Natural killer cell (primary cell): ENCODE results near the gene HLA-DRA. TPM values are rescaled to one million over a fixed set of nuclear protein-coding genes. Genes with fewer than 3 reads are reported as not detected.
A peak's percentile ranks its signal among the peaks of the same experiment; 100 is the strongest.

Experiments
- ATAC-seq, 3 donors: fragments of 150-1000 bp in 2 of 3; fragments of 200-7000 bp in 1 of 3; cut with Tn5 transposase; 1 replicate in 1 of 3; 2 replicates in 2 of 3; pipeline ENCODE4 v1.10.0; 2021; ENCODE audit warnings: mild to moderate bottlenecking in 2 of 3, moderate library complexity in 2 of 3
- DNase-seq, 2 donors: peaks; one replicate each; pipeline versions ENCODE4 v3.0.0 to v3.0.0-alpha.2; 2013 to 2021; ENCODE audit warnings: mixed read lengths in 1 of 2
- H3K27ac ChIP-seq: one replicate; pipeline ENCODE4 v1.5.1; 2013; ENCODE audit warnings: mild to moderate bottlenecking, low read length
- H3K27me3 ChIP-seq: one replicate; pipeline ENCODE4 v1.6.1; 2013; ENCODE audit warnings: low read length; ENCODE audit not compliant: control insufficient read depth, insufficient read depth
- H3K36me3 ChIP-seq: one replicate; pipeline ENCODE4 v1.6.1; 2013; ENCODE audit warnings: low read length; ENCODE audit not compliant: control insufficient read depth, insufficient read depth
- H3K4me1 ChIP-seq: one replicate; pipeline ENCODE4 v1.6.1; 2013; ENCODE audit warnings: low read length; ENCODE audit not compliant: control insufficient read depth, insufficient read depth
- H3K4me3 ChIP-seq: one replicate; pipeline ENCODE4 v1.5.1; 2013; ENCODE audit warnings: low read length
- H3K9me3 ChIP-seq: one replicate; pipeline ENCODE4 v1.6.1; 2013; ENCODE audit warnings: low read length; ENCODE audit not compliant: control insufficient read depth, insufficient read depth
- H3K27ac Mint-ChIP-seq, 2 donors: one replicate each; pipeline ENCODE4 v1.8.0; 2022; ENCODE audit warnings: mild to moderate bottlenecking in 2 of 2, mixed read lengths in 2 of 2, moderate library complexity in 1 of 2
- H3K27me3 Mint-ChIP-seq, 2 donors: one replicate each; pipeline ENCODE4 v1.8.0; 2022; ENCODE audit warnings: low read depth in 2 of 2, mixed read lengths in 2 of 2
- H3K36me3 Mint-ChIP-seq: one replicate; pipeline ENCODE4 v1.8.0; 2022; ENCODE audit warnings: mixed read lengths
- H3K4me1 Mint-ChIP-seq, 2 donors: one replicate each; pipeline ENCODE4 v1.8.0; 2022; ENCODE audit warnings: mixed read lengths in 2 of 2
- H3K4me3 Mint-ChIP-seq: one replicate; pipeline ENCODE4 v1.8.0; 2022; ENCODE audit warnings: mild to moderate bottlenecking, moderate library complexity, mixed read lengths
- H3K9me3 Mint-ChIP-seq, 2 donors: one replicate each; pipeline ENCODE4 v1.8.0; 2022; ENCODE audit warnings: mixed read lengths in 2 of 2
- CTCF ChIP-seq: fragments of 200-600 bp; IDR thresholded peaks from one replicate; pipeline ENCODE4 v1.8.0; 2022; ENCODE audit warnings: antibody characterized with exemption
- WGBS: methylation state at CpG from one replicate; pipeline ENCODE4 v1.1.7; 2013; ENCODE audit warnings: missing lambda C conversion rate; ENCODE audit not compliant: insufficient coverage; 5-methylcytosine and 5-hydroxymethylcytosine counted together
- intact Hi-C: fragments of 100-400 bp; cut with micrococcal nuclease; formaldehyde crosslinking; loops from one replicate; pipeline ENCODE4 v1.14.2; 2022
- total RNA-seq, 4 donors: library from RNA; stranded (reverse); fragments of 120-200 nt in 1 of 4; gene quantifications; one replicate each; pipeline versions ENCODE4 v1.2.3 to v1.2.4, GENCODE V29; 2013 to 2022

Gene HLA-DRA
- total RNA-seq, result 100 to 1,000 TPM in 2 of 3 donors, 10 to 100 TPM in 1; 49.9 to 160 (median 123) TPM
- 1,915 TPM for total RNA-seq (2013)

GRCh38 chr6:32439602-32440214, at the start of gene HLA-DRA:
TSS of gene HLA-DRA (plus strand) at chr6:32439887. CDS start at chr6:32439951, 64 bp downstream.
- Histone ChIP-seq H3K27me3 (no peaks in the 10 kb centered on the region), H3K4me3 (peak within 1 kb of the TSS; percentile 75), H3K4me1 (peaks cover 6% of the 10 kb centered on the region), H3K27ac (peak within 1 kb of the TSS; percentile 97), H3K9me3 (no peaks in the 10 kb centered on the region), H3K36me3 (peaks cover 14% of the 10 kb centered on the region)
- Mint-ChIP-seq H3K27me3 (peaks cover 6 to 8% of the 10 kb centered on the region in 2 donors), H3K27ac (peak within 1 kb of the TSS in 1 of 2 donors; percentile 79), H3K36me3 (no peaks in the 10 kb centered on the region), H3K4me1 (peaks cover 9 to 12% of the 10 kb centered on the region in 2 donors), H3K9me3 (no peaks in the 10 kb centered on the region), H3K4me3 (peak within 1 kb of the TSS; percentile 72)
- intact Hi-C loops, result no loop called here
- WGBS, result under 1% methylated on average over 9 of the region's 9 CpGs
- peak in 1 of 2 donors; percentile 86 for DNase-seq
- TF ChIP-seq CTCF, result no peak
- peak; percentile 83 to 96 (median 87) for ATAC-seq

GRCh38 chr6:32391505-32391904, 48.2 kb upstream of the HLA-DRA start:
- Histone ChIP-seq H3K4me1 (no peaks in the 10 kb centered on the region), H3K9me3 (no peaks in the 10 kb centered on the region), H3K27ac (no peak overlapping the region), H3K4me3 (no peak overlapping the region), H3K27me3 (no peaks in the 10 kb centered on the region), H3K36me3 (no peaks in the 10 kb centered on the region)
- H3K27me3 Mint-ChIP-seq, result peaks cover 25 to 52% of the 10 kb centered on the region in 2 donors
- TF ChIP-seq CTCF, result no peak
- no peaks in the 10 kb centered on the region for H3K9me3 Mint-ChIP-seq
- ATAC-seq (no peak), DNase-seq (no peak)
- no peak overlapping the region for H3K4me3 Mint-ChIP-seq
- intact Hi-C loops, result no loop called here
- no peak overlapping the region for H3K27ac Mint-ChIP-seq
- WGBS, result 98% methylated on average over 6 of the region's 6 CpGs
- no peaks in the 10 kb centered on the region for H3K4me1 Mint-ChIP-seq
- no peaks in the 10 kb centered on the region for H3K36me3 Mint-ChIP-seq

- intact Hi-C loops, result no loop called here
- Histone ChIP-seq H3K27ac (no peak overlapping the region), H3K9me3 (no peaks in the 10 kb centered on the region), H3K27me3 (no peaks in the 10 kb centered on the region), H3K4me3 (no peak overlapping the region), H3K4me1 (no peaks in the 10 kb centered on the region), H3K36me3 (no peaks in the 10 kb centered on the region)
- H3K4me3 Mint-ChIP-seq, result no peak overlapping the region
- WGBS, result 27% methylated on average over 5 of the region's 7 CpGs
- no peaks in the 10 kb centered on the region for H3K4me1 Mint-ChIP-seq
- H3K9me3 Mint-ChIP-seq, result no peaks in the 10 kb centered on the region
- no peak overlapping the region for H3K27ac Mint-ChIP-seq
- TF ChIP-seq CTCF, result no peak
- H3K27me3 Mint-ChIP-seq, result peaks cover 18 to 44% of the 10 kb centered on the region in 2 donors
- no peak for ATAC-seq
- no peaks in the 10 kb centered on the region for H3K36me3 Mint-ChIP-seq
- DNase-seq, result no peak
These were observed 45.8 kb upstream of the HLA-DRA start for GRCh38 chr6:32393665-32394420.
